ENCODE results near the gene NMUR1. TPM values are rescaled to one million over a fixed set of nuclear protein-coding genes. Genes with fewer than 3 reads are reported as not detected.
A peak's percentile ranks its signal among the peaks of the same experiment; 100 is the strongest.
"Not testable (repeated sequence)": the region's sequence is repeated elsewhere in the genome, so short reads cannot be mapped to it uniquely, and the experiment has no call there.

NMUR1 gene
- total and polyA plus RNA-seq, 2 experiments from 2014 or later = 0.29 to 0.59 TPM

GRCh38 chr2:231557571-231558217 is 27.4 kb upstream of the NMUR1 start:
- H3K27me3 ChIP-seq (ENCODE audit: insufficient read depth) = no peaks in the 10 kb centered on the region
- no peak overlapping the region for H3K4me2 ChIP-seq
- no peaks in the 10 kb centered on the region for H3K36me3 ChIP-seq (ENCODE audit: insufficient read depth)
- H4K20me1 ChIP-seq (replicated peaks; ENCODE audit: insufficient read depth) = no peaks in the 10 kb centered on the region
- ATAC-seq (peak; percentile 99), DNase-seq (ENCODE audit: low spot score) (peak; percentile 93)
- peaks cover 16% of the 10 kb centered on the region for H3K9me3 Mint-ChIP-seq
- peak overlapping the region; percentile 88 for H2AFZ ChIP-seq
- H3K9me2 ChIP-seq (ENCODE audit: insufficient read depth) = no peaks in the 10 kb centered on the region
- H3K79me2 ChIP-seq (replicated peaks; ENCODE audit: insufficient read depth) = no peaks in the 10 kb centered on the region
- no peaks in the 10 kb centered on the region for H3F3A ChIP-seq (replicated peaks; ENCODE audit: low read depth)
- no peak overlapping the region for H3K4me3 Mint-ChIP-seq
- H3K27ac ChIP-seq (ENCODE audit: low read depth) = no peak overlapping the region
- H3K4me1 ChIP-seq (ENCODE audit: insufficient read depth) = no peaks in the 10 kb centered on the region
- H3K27ac Mint-ChIP-seq = no peak overlapping the region
- TF ChIP-seq EZH2phosphoT487 (IDR thresholded peaks at IDR 0.05; ENCODE audit: unreplicated experiment) = no peak
- TF ChIP-seq, protein P1, sequence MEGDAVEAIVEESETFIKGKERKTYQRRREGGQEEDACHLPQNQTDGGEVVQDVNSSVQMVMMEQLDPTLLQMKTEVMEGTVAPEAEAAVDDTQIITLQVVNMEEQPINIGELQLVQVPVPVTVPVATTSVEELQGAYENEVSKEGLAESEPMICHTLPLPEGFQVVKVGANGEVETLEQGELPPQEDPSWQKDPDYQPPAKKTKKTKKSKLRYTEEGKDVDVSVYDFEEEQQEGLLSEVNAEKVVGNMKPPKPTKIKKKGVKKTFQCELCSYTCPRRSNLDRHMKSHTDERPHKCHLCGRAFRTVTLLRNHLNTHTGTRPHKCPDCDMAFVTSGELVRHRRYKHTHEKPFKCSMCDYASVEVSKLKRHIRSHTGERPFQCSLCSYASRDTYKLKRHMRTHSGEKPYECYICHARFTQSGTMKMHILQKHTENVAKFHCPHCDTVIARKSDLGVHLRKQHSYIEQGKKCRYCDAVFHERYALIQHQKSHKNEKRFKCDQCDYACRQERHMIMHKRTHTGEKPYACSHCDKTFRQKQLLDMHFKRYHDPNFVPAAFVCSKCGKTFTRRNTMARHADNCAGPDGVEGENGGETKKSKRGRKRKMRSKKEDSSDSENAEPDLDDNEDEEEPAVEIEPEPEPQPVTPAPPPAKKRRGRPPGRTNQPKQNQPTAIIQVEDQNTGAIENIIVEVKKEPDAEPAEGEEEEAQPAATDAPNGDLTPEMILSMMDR (conservative IDR thresholded peaks at IDR 0.05; ENCODE audit: low read depth in 2 of 2) = peak; percentile 74 to 88
- no peaks in the 10 kb centered on the region for H3K27me3 Mint-ChIP-seq (ENCODE audit: insufficient read depth, low read depth, poor library complexity)
- no peaks in the 10 kb centered on the region for H3K4me1 Mint-ChIP-seq
- no peak overlapping the region for H3K4me3 ChIP-seq
- H3K36me3 Mint-ChIP-seq (ENCODE audit: low read depth) = peaks cover 7% of the 10 kb centered on the region

DNA sequence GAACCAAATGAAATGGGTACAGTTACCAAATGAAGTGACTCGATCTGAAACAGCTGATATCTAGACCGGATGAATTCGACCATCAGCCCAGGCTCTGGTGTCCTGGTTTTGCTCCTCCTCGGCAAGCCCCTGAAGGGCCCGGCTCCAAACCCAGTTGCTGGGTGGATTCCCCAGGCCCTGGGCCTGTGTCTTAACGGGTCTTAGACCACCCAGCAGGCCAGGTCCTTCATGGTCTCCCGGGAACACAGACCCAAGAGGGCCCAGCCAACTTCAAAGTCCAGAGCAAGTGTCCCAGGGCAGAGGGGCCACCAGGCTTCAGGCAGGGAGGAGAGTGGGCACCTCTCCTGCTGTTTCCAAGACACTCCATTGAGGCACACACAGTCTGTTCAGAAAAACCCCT is 26.7 kb upstream of the NMUR1 start:
- no peaks in the 10 kb centered on the region for H3K4me1 ChIP-seq (ENCODE audit: insufficient read depth)
- ATAC-seq (no peak), DNase-seq (ENCODE audit: low spot score) (no peak)
- Mint-ChIP-seq H3K27ac (no peak overlapping the region), H3K36me3 (ENCODE audit: low read depth) (peaks cover 9% of the 10 kb centered on the region), H3K9me3 (peaks cover 22% of the 10 kb centered on the region), H3K27me3 (ENCODE audit: insufficient read depth, low read depth, poor library complexity) (no peaks in the 10 kb centered on the region), H3K4me1 (no peaks in the 10 kb centered on the region), H3K4me3 (no peak overlapping the region)
- no peaks in the 10 kb centered on the region for H3K9me2 ChIP-seq (ENCODE audit: insufficient read depth)
- H3K4me3 ChIP-seq = no peak overlapping the region
- peak overlapping the region; percentile 88 for H2AFZ ChIP-seq
- H3K36me3 ChIP-seq (ENCODE audit: insufficient read depth) = no peaks in the 10 kb centered on the region
- H3F3A ChIP-seq (replicated peaks; ENCODE audit: low read depth) = no peaks in the 10 kb centered on the region
- no peaks in the 10 kb centered on the region for H3K79me2 ChIP-seq (replicated peaks; ENCODE audit: insufficient read depth)
- no peak overlapping the region for H3K4me2 ChIP-seq
- H3K27me3 ChIP-seq (ENCODE audit: insufficient read depth) = no peaks in the 10 kb centered on the region
- no peaks in the 10 kb centered on the region for H4K20me1 ChIP-seq (replicated peaks; ENCODE audit: insufficient read depth)
- H3K27ac ChIP-seq (ENCODE audit: low read depth) = no peak overlapping the region
- no peak for TF ChIP-seq POLR2AphosphoS5 (IDR thresholded peaks at IDR 0.05; ENCODE audit: low read depth)
- no peak for TF ChIP-seq EZH2 (IDR thresholded peaks at IDR 0.05; ENCODE audit: low read depth, unreplicated experiment)
- no peak for TF ChIP-seq ETS1 (IDR thresholded peaks at IDR 0.05)
- no peak for TF ChIP-seq EZH2phosphoT487 (IDR thresholded peaks at IDR 0.05; ENCODE audit: unreplicated experiment)

GRCh38 chr2:231556496-231556895 is 26.3 kb upstream of the NMUR1 start:
- not testable (repeated sequence) for H3K36me3 Mint-ChIP-seq (ENCODE audit: low read depth); H3K79me2 ChIP-seq (replicated peaks; ENCODE audit: insufficient read depth); H3K27me3 Mint-ChIP-seq (ENCODE audit: insufficient read depth, low read depth, poor library complexity); H3K9me2 ChIP-seq (ENCODE audit: insufficient read depth); H3K4me2 ChIP-seq; H3K27ac ChIP-seq (ENCODE audit: low read depth); H3K36me3 ChIP-seq (ENCODE audit: insufficient read depth); ATAC-seq; H3K4me3 ChIP-seq; H3K4me3 Mint-ChIP-seq; H3K4me1 ChIP-seq (ENCODE audit: insufficient read depth); H3K27ac Mint-ChIP-seq; H4K20me1 ChIP-seq (replicated peaks; ENCODE audit: insufficient read depth); H3F3A ChIP-seq (replicated peaks; ENCODE audit: low read depth); H3K27me3 ChIP-seq (ENCODE audit: insufficient read depth); H3K4me1 Mint-ChIP-seq; DNase-seq (ENCODE audit: low spot score)
- peak overlapping the region; percentile 88; the same call in 1 of the 2 replicates for H2AFZ ChIP-seq
- H3K9me3 Mint-ChIP-seq = peaks cover 23% of the 10 kb centered on the region
